Measurements from ENCODE around the gene GMDS.

GMDS gene

DNA sequence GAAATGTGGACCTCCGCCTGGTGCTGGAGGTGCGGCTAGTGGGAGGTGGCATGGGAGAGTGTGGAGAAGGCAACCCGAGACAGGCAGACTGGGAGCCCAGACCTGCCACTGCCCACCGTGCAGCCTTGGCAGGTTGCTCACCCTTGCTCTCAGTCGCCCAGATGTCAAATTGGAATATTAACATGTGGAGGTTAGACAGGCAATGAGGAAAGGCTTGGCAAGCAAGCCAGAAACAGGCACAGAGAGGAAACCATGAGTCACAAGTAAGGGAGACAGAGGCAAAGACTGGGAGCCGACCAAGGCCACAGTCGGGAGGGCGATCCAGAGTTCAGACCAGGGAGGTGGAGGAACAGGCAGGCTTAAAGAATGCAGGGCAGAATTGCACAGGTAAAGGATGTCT is 457.5 kb downstream of the GMDS start:
- DNase-seq, result no peak

DNA sequence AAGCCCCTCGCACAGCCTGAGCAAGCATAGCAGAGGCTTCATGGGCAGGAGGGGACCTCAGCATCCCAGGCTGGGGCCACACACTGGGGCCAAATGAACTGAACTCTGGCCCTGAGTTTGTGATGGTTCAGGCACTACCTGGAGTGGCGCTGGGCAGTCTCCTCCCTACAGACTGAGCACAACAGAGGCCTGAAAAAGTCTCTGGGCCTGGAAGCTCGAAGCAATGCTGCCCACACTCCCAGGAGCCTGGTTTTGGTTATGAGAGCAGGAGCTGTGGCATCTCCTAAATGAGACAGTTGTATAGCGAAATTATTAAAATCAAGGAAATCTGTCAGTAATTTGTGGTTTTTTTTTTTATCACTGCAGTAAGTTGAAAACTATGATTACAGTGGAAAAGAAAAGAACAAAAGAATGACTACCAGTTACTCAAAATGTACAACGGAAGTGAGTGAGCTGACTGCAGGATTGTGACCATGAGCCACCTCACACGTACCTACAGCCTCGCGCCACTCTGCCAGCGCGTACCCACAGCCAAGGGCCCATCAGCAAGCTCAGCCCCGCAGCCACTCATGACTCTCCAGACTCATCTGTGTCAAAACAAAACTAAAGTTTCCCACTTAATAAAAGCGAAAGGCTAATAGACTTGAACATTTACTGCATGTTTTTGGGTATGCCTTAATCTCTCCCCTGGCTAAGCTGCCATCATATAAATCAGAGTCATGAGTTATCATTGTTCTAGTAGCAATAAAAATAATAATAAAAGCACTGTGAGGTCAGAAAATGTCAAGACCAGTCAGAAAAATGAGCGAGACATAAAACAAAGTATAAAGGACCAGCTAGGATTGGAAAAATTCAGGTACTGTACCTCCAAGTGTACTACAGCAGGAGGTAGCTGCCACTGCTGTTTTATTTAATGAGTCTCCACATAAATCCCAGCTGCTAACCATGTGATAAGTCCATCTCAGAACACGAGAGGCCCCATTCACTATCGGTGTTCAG is 458.7 kb downstream of the GMDS start:
- no peak for DNase-seq

DNA sequence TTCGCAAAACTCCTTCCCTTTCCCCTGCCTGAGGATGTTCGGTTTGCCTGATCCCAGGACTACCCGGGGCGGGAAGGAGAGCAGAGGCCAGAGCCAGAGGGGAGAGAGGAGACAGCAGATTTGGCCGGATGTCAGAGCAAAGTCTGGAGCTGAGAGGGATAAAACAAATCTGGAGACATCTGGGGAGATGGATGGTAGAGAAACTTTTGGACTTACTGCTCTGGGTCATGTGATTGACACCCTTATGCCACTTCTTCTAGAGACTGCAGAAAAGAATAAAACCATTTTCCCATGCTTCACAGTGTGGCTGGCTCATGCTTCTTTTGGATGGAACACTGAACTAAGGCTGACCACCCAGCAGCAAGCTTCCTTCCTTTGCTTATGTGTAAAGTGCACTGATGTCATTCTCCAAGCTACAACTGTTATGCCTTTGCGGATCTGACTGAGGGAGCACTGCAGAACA is 461.0 kb downstream of the GMDS start:
- DNase-seq, result no peak

DNA sequence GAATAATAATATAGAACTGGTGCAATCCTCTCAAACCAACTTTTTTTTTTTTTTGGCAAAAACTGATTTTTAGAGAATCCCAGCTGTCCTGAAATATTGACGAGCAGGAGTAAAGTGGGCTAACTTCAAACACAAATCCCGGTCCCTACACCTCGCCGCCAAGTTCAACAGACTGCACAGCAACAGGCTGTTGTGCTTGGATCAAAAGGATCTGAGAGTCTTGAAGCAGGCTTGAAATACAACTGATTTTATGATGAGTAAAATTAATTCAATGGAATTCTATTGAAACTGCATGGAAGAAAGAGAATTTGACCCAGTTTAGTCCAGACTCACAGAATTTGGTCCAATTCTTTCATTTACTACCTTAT is 463.6 kb downstream of the GMDS start:
- no peak for DNase-seq

DNA sequence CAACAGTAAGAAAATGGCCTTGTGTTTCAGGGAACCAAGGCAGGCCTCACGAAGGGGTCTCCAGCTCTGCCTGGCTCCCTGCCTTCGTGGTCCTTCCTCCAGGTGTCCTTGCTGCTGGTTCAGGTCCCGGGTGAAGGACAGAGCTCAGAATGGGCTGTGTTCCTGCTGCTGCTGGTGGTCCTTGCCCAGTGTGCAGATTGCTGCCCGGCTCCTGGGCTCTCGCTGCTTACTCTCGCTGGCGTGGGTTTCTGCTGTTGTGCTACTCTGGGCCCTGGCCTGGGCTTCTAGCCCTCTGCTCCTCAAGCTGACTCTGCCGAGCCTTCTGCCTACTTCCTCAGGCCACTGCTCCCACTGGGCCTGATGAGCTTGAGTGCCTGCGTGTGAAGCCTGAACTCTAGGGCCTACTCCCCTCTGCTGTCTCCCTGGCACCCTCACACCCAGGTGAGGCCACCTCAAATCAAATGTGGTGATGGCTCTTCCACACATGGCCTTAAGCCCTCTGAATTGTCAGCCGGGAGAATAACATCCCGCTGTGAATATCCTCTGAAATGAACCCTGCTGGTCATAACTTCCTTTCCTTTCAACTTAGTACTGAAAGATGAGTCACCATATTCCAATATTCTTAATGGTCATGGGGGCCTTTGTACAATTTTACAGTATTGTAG is 464.1 kb downstream of the GMDS start:
- DNase-seq, result no peak

DNA sequence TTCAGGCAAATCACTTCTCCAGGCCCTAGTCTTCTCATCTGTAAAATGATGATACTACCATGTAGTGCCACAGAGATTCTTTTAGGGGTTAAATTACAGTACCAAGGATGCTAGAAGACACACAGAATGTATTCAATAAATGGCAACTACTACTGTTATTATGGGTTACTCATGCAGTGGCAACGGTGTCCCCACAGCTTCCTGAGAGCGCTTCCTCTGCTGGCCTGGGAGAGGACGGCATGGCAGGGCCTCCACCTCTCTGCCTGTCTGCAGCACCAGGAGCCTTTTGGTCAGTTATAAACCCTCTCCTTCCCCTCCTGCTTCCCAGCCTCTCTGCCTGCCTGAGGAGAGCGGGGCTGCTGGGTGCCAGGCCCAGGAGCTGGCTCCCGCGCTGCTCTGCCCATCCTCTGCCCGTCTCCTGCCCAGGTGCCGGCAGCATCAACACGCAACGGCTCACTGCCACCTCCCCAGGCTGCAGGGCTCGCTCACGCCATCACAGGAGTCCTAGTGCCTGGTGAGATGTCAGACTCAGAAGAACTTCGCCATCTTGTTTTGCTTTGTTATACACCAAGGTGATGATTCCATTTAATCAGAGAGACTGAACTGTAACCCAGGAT is 465.0 kb downstream of the GMDS start:
- DNase-seq, result no peak

DNA sequence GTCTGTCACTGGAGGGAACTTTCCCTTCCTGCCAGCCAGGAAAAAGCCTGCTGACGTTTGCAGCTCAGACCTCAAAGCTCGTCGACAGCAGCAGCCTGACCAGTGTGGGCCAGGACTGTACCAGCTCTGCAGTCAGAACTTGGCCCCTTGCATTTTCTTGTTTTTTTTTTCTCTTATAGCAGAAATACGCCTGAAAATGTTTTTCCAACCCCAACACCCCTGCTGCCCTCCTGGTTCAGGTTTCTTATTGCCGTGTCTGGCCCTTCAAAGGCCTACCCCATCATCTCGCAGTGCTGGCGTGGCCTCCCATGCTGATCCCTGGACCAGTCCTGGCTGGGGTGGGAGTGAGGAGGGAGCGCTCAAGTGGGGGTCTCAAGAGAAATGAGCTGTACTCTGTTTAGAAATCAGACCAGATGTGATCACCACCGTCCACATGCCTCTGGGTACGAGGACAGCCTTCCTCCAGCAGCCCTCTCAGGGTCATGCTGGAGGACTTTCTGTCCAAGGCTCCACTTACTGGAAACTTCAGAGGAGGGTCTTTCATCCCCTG is 466.6 kb downstream of the GMDS start:
- DNase-seq, result no peak

DNA sequence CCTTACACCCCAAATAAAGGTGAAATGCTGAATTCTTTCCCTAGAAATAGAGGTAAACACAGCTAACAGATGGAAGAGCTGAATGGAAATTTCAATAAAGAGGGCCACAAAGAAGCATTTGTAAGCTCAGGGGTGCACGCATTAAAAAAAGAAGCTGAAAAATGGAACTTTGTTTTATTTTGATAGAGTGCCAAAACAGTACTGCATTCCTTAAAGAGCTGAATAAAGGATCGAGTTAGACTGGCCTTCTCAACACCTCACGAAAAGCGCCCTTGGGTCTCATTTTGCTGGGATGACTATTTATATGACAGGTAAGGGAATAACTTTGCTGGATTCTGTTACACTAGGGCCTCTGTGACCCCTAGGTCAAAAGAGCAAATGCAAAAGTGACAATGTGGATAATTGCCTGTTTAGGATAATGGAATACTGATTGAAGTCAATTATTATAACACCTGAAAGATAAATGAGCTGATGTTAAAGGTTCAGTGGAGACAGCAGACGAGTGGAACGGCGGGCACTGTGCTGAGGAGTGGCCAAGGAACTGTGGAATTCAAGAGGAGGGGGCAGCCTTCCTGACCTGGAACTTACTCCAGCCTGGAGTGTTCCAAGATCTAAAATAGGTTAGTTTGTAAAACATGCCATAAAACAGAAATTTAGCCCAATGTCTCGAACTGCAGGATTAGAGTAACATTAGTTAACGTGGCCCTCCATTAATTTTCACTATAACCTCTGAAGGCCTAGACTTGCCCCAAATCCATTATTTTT is 467.3 kb downstream of the GMDS start:
- no peak for DNase-seq

DNA sequence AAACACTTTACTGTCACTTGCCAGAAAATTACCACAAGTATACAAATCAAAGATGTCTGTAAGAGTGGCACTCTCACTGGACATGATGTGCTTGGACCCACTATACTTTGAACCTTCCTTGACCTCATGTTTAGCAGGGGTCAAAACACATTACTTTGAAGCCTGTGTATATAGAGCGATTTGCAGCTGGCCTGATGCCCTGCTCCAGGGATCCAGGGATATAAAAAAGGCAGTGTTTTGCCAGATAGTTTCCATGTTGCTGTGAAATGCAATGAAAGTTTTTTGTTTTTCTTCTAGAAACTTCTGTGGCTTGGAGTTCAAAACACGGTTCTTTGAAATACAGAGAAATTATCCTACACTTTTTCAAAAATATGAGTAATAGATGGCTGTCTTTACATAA is 470.0 kb downstream of the GMDS start:
- DNase-seq, result no peak

DNA sequence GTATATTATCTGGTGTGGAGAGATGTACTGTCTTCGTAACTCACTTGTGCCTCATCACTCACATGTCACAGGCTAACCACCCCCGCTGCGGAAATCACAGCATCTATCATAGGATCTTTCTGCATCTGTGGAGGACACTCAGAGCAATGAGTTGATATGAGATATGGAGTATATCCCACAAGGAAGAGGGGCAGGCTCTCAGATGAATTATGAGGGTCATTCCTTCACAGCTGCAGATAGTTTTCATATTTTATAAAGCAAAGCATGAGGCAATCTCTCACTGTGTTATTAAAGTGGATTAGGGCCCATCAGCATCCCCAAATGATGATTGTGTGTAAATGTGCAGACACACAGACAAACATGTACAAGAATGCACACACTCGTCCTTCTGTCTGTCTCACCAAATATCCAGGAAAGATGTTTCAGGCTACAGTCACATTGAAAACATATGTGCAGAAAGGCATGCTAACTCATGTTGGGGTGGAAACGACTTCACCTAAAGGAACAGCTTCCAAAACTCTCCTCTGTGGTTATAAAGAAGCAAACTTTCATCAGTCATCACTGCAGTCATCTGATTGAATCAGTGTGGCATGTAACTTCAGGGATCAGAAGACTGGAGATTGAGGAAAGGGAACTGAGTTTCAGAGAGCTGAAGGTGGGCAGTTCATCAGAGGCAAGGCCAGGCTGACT is 471.0 kb downstream of the GMDS start:
- no peak for DNase-seq

DNA sequence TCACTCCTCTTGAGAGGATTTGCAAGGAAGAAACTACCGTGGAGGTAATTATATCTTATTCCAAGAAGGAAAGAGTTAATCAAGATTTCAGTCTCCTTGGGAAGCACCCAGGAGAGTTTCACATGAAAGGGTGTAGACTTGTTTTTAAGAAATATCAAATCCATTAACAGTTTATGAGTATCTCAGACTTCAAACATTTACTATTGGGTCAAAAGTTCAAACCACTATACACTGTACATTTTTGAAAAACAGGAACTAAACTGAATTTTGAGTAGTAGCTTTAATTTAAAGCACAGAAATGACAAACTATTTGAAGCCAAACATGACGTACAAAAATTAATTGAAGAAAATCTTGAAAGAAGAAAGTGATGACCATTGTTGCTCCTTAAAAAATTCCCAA is 471.7 kb downstream of the GMDS start:
- no peak for DNase-seq

DNA sequence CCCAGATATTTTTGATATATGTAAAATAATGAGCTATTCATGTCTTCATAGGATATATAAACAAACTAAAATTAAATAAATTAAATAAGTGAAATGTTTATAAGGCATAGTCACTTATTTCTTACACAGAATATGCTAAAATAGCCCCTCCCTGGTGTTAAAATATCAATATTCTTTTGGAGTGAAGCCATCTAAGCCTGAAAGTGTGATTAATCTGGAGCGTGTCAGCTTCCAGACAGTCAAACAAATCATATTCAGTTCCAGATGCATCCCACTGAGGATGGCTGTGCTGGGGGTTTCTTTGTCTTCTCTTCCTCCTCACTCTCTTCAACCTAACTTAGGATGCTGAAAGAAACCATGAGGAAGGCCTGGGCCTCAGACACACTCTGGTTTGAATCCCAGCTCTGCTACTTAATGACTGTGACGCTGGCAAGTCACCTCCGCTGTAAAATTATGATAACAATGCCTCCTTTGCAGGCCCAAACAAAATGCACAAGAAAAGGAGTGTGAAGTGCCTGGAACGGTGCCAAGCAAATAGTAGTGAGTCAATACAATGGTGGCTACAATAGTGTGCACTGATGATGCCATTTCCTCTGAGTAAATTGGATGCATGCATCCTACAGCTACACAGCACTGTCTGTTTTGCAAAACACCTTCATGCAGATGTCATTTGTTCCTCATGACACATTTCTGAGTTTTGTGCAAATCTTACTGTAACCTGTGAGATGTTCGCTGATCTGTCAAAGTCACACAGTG is 474.3 kb downstream of the GMDS start:
- DNase-seq, result no peak

DNA sequence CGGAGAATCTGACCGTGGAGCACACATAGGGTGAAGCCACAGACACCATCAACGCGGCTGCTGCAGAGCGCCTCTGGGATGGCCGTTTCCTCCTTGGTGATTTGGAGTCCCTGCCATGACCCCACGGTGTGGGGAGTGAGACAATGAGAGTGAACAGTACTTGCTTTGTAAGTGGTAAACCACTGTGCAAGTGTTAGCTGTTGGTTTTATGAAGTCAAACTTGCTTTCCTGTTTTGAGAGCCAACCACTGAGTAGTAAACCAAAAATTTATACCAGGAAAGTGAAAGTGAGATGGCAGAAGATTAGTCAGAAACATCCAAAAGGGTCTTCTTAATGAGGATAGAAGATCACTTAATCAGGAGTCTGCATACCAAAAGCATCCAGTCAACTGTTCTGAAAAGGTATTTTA is 475.0 kb downstream of the GMDS start:
- peak; percentile 11 to 14 for DNase-seq

DNA sequence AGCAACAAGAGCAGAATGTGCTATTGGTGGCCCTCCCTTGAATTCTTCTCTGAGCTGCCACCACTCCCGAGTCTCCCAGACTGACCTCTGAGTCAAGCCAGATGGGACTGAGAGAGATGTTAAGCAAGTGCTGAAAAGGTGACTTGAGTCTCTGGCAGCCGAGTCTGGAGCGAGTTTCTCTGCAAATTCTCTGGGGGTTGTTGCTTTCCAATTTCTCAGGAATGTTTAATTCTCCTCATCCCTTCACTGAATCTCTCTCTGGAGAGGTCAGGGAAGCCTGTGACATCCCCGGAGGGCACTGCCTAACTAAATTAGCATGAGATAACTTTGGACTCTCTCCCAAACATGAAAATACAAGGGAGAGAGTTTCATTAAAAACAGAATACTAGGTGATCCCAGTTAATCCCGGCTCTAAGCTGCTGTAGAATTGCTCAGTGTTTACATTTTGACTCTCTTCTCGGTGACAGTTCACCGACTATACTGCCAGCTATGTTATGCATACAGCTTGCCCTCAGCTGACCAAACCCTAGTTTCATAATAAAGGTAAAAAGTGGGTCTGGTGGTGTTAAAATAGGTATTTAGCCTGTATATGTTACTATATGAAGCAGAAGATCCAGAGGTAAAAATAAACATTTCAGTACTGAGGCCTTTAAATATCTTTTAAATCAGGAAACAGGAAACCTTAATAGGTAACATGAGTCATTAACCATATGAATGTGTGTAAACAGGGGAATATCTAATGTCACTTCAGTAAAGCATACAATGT is 477.7 kb downstream of the GMDS start:
- no peak for DNase-seq

DNA sequence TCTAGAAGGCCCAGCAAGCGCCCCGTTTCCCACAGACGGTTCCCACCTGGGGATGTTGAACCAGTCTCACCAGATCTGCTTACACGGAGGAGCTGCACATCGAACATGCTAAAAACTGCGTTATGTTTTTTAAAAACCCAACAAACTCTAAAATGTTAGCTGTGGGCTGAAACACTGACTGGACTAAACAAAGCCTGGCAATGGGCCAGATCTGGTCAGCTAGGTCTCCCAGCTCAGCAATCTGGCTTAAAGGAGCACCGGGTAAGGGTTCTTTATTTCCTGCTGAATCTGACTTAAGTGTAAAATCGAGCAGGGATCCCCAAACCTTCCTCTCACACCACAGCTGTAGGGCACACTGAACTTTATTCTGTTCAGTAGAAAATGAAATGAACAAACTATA is 478.8 kb downstream of the GMDS start:
- DNase-seq, result no peak

DNA sequence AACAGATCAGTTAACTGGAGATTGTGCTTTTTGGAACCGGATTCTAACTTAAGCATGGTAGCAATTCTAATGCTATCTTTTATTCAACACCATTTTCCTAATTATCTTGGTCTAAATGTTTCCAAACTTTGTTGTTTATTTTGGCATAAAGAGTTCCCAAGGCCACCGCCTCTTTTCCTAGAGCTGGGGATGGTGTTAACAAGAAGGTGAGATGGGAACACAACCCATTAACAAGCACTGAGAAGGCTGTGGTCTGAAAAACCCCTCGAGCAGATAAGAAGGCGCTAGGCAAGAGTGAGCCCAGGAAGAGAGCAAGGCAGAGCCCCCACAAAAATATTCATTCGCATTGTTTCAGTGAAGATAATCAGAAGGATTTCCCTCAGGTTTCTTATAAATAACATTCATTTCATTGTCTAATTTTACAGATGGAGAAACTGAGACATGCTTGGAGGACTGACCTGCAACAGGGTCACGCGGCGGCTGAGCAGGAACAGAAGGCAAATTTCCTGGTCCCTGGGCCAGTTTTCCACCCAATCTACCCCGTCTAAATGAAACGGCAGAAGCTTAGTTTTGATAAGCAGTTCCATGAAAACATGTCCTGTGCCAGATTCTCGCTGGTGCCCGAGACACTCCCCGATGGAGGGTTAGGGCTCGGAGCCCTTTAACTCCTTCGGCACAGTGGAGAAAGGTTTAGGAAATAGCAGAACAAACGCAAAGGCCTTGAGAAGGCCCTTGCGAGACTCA is 480.1 kb downstream of the GMDS start:
- no peak for DNase-seq

DNA sequence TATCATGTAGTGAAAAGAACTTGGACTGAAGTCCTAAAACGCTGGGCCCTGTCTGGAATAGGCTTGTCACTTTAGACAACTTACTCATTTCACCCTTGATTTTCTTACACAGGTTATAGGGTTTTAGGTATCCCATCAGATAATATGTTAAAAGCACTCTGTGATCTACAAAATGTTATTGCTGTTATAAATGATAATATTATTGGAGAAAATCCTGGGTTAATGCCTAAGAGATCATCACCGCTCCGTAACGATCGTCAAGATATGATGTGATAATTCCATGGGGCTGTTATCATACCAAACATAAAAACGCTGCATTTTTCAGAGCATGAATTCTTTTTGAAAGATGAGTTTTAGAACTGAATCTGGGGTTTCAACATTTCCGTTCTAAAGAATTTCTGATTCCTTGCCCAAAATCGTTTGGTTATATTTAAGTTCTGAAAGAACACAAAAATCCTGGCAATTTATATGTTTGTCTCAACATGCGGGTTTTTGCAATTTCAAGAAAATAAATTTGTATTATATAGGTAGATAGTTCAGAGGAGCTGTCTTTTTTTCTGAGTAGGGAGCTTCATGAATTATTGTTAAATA is 480.9 kb downstream of the GMDS start:
- no peak for DNase-seq

DNA sequence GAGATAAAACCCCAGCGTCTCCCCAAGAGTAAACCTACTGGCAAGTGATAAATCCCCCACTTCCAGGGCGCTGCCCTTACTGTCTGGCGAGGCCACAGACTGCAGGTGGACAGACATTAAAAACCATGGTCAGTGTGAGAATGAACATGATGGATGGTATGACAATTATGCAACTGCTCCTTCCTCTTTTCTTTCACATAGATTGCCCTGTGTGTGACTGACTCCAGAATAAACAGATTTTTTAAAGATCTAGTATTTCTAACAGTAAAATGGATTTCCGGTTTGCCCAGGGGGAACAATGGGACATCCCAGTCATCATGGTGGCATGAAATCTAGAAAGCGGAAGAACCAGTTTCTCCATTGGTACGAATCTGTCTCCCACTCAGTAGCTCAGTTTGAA is 482.0 kb downstream of the GMDS start:
- no peak for DNase-seq

DNA sequence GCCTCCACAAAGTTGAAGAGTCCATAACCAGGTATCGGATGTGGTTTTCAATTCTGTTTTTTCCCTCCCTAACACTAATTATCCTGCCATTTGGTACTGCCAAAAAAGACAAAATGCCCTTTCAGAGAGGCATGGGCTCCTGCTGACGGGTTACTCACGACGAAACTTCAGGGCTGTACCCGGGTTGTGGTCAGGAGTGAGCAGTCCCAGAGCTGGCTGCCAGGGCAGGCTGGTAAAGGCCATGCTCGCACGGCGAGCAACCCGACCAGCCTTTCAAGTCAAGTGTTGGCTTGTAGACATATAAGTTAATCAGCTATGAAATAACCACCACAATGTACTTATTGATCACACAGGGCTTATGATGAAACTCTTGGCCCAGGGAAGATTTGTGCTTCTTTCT is 483.2 kb downstream of the GMDS start:
- no peak for DNase-seq
